ENCODE data around the gene BRD1.
A peak's percentile ranks its signal among the peaks of the same experiment; 100 is the strongest.
"Not testable (repeated sequence)": the region's sequence is repeated elsewhere in the genome, so short reads cannot be mapped to it uniquely, and the experiment has no call there.

Gene BRD1

DNA sequence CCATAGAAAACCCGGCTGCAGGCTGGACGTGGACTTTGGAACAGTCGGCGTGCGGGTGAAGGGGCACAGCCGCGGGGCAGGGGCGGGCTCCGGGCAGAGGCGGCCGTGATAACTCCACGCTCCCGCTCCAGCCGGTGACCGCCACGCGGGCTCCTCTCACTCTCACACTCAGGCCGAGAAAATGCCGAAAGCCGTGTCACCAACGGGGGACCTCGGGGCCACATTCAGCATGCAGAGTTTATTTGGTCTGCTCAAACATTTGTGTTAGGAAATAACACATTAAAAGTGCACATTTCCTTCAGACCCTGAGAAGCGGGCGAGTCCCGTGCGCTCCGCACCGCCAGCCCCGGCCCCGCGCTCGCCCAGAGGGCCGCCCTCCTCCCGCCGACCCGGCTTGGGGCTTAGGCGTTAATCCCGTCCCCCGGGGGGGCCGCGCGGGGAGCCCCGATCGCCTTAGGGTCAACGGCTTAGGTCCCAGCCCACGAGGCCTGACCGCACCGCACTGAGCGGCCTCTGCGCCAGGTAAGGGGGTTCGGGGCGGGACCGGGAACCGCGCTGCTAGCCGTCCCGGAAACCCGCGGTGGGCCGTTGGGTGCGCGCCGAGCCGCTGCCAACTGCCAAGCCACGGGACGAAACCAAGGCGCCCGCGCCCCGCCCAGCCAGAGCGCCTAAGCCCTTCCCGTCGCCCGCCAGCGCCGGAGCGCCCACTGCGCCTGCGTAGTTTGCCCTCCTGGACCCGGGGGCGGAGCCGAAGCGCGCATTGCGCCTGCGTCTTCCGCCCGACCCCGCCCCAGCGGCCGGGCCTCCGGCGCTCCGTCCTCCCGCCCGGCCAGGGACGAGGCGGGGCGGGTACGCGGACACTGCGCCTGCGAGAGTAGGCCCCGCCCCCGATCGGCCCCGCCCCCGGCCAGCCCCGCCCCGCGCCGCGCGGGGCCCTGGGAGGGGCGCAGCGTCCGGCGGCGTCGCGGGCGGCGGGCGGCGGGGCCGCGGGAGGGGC is 25.5 kb upstream of the BRD1 start, which contains the start of gene ZBED4:
Gene ZBED4 (plus strand): TSS at position 947 of the 997 bp plus-strand sequence. CDS start 29,819 bp downstream, outside the sequence.
- DNase-seq, result peak; percentile 79

GRCh38 chr22:49852568-49852897 is 24.9 kb upstream of the BRD1 start:
- not testable (repeated sequence) for DNase-seq

DNA sequence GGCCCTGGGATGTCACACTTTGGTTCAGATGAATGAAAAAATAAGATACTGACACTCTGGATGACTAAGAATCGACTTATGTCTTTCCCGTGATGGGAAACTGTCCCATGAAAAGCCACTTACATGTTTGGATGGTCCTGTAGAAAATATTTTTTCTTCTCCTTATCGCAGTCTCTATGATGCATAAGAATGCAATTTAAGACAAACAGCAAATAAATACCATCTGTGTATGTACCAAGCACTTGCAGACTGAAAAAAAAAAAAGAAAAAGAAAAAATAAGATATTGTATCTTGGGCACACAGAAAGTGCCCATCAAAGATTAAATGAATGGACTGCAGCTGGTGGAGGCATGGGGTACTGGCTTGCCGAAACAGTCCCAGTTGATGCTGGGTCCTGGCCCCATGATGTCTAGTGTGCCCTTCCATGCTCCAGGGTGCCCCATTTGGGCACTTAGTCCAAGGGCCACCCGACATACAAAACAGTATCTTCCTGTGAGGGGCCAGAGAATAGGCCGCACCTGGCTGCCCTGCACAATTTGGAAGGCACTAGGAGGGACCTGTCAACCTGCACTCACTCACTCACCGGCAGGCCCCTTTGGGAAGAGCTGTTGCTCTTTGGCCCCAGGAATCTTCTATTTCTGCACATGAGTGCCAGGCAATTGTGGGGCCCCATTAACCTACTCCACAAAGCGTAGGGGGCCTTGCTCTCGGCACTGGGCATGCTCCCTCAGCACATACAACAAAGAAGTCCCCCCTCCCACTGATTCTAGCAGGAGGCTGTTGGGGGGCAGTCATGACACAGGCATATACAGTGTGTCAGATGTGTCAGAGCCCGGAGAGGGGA is 23.5 kb upstream of the BRD1 start:
- no peak for DNase-seq

DNA sequence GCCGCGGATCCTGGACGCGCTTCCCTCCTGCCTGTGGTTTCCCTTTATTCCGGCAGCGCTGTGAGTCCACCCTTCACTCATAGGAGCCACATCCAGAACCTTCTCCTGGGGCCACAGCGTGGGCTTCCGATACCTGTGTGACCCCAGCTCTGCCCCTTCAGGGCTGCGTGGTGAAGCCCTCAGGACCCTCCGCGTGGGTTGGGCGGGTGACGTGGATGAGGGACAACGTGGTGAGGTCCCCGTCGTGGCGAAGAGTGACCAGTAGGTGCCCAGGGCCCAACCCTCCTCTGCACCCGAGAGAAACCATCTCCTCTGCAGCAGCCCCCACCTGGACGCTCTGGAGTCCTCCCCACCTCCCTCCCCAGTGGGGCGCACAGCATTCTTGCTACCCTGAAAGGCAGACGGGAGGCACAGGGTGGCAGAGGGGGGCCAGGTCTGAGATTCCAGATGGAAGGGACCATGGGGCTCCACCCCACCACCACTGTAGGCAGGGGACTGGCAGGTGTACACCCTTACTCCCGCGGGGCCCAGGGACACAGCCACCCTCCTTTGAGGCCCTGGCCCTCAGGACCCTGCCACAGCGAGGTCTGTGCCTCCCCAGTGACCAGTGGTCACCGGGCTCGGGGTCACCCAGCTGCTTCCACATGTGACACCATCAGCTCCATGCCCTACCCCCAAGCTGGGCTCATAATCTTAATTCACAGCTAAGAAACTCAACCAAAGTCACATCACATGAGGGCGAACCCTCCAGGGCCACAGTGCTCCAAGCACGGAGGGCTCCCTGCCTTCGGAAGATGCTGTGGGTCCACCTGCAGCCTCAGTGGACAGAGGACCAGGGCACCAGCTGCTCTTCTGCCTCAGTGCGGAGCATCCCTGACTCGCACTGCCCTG is 22.6 kb upstream of the BRD1 start:
- DNase-seq, result no peak

- no peak for DNase-seq
These were observed 21.7 kb upstream of the BRD1 start for GRCh38 chr22:49849161-49850020.

- no peak for DNase-seq
These were observed 21.1 kb upstream of the BRD1 start for GRCh38 chr22:49848690-49849160.

- no peak for DNase-seq
These were observed 20.3 kb upstream of the BRD1 start for GRCh38 chr22:49847751-49848689.

- DNase-seq, result no peak
These were observed 18.2 kb upstream of the BRD1 start for GRCh38 chr22:49845666-49846459.

- no peak for DNase-seq
These were observed 17.6 kb upstream of the BRD1 start for GRCh38 chr22:49845241-49845640.

GRCh38 chr22:49838771-49839717 is 11.4 kb upstream of the BRD1 start:
- no peak for DNase-seq

GRCh38 chr22:49833340-49834007 is 5.8 kb upstream of the BRD1 start:
- DNase-seq, result peak; percentile 39

DNA sequence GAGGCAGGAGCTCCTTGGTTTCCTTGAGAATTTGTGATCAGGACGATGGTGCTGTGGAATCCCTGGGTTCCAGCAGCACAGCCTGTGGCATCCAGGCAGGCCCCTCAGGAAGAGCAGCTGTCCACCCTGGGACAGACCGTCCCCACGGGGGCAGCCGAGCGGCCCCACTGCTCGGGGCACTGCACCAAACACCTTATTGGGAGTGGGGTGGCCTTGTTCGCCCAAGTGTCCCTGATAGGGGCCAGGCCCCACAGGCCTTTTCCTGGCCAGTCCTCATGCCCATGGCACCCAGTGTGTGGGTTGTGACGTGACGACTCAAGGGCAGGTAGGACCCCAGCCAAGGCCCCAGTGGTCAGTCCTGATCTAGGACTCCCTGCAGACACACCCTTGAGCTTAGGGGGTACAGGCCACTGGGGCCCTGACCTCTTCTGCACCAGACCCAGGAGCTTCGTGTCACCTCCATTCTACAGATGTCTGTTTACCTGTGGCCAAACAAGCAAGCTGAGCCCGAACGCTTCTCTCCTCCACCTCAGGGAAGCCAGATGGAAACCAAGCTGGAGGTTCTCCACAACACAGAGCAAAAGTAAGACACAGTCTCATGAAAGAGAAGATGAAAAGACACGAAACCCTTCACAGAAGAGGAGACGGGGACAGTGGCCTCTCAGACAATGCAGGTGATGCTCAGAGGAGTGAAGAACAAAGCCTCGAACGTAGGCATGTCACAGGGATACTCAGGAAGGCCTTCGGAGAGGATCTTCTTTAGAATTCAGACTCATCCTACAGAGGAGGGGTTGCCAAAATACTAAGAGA is 1.6 kb upstream of the BRD1 start:
- DNase-seq, result no peak

GRCh38 chr22:49828599-49828965 is 909 bp upstream of the BRD1 start:
- no peak for DNase-seq

- DNase-seq, result no peak
These were observed 311 bp downstream of the BRD1 start for GRCh38 chr22:49827271-49827852.

DNA sequence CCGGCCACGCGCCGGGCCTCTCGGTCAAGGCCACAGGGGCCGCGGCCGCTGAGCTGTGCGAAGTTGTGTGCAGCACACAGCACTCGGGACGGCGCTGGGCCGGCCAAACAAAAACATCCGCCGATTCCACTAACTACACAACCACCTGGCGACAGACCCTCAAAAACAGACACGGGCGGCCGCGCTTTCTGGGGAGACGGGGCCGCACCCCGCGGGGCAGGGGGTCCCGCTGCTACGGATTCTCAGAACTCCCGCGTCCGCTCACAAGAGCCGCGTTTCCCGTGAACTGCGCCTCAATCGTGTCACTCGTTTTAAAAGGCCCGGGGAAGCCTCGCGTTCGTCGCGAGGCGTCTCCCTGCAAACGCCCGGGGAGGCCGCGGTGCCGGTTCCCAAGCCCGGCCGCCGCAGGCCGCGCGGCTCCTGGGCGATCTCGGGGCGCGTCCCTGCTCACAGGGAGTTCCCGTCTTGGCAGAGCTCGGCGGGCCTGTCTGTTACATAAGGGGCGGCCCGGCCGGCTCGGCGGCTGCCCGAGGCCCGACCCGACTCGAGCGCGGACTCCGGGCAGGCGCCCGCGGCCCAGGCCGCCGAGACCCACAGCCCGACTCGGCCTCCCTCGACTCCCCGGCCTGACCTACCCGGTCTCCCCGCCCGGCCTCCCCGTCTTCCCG is 936 bp downstream of the BRD1 start:
- DNase-seq, result no peak
